Measurements from ENCODE around the gene SLC16A10.

DNA sequence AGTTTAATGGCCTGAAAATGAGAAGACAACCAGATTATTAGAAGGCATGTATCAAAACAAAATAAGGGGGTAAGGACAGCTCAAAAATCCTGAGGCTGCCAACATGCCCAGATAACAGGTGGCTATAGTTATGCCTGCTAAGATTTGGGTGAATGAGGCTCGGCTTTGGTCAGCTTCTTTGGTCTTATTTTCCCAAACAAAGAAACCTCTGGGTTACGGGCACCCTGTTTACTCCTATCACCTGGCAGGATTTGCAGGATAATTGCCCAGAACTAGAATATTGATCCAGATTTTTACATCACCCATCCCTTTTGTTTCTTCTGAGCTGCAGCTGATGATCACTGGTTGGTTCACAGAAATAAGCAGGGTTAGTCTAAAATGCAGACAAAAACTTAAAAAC lies 74.3 kb downstream of the SLC16A10 start:
- TF ChIP-seq CTCF (IDR thresholded peaks at IDR 0.05): no peak
- no peak for TF ChIP-seq POLR2AphosphoS5 (IDR thresholded peaks at IDR 0.05)
- no peak for TF ChIP-seq POLR2A (IDR thresholded peaks at IDR 0.05)

Measured in breast epithelium (tissue), 3 donors.